ENCODE measurements around the gene PGP.
A peak's percentile ranks its signal among the peaks of the same experiment; 100 is the strongest.
"Not testable (repeated sequence)": the region's sequence is repeated elsewhere in the genome, so short reads cannot be mapped to it uniquely, and the experiment has no call there.

Gene PGP

GRCh38 chr16:2214719-2214968, at the start of gene PGP:
Gene PGP (minus strand): TSS chr16:2214840. CDS start chr16:2214777, 63 bp downstream.
- DNase-seq, result no peak

DNA sequence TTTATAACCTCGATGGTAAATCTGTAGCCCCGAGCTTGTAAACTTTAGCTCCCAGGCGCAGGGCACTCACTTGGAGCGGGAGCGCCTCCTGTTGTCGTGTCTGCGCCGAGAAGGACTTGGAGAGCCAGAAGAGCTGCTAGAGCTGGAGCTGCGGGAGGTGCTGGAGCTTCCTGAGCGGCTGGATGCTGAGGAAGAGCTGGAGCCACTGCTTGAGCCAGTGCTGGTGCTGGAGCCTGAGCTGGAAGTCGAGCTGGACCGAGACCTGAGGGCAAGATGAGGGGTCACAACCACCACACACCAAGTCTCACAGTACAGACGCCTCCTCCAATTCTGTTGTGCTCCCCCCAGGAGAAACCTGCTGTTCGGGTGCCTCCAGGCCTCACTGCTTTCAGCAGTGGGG, 48.4 kb upstream of the PGP start:
- not testable (repeated sequence) for DNase-seq

- DNase-seq, result no peak
Observed at GRCh38 chr16:2260250-2260649, 45.6 kb upstream of the PGP start.

- not testable (repeated sequence) for DNase-seq
Observed at GRCh38 chr16:2258530-2258929, 43.9 kb upstream of the PGP start.

DNA sequence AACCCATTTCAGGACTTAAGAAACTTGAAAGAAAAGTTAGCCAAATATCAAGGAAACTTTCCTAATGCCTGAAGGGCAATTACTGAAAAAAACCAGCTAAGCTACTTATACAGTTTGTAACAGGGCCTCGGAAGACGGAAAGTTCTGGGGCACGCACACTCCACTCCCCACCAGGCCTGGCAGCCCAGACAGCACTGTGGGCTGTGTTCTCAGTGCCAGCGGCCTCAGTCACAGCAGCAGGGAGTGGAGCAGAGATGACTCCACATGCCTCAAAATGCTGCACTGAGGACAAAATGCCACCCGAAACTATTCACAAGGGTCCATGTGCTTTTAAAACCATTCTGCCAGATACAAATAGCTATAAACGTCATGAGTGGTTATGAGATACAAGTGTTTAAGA, 43.1 kb upstream of the PGP start:
- no peak for DNase-seq

- no peak for DNase-seq
Observed at GRCh38 chr16:2256531-2257140, 42.0 kb upstream of the PGP start.

GRCh38 chr16:2253293-2253692, 38.7 kb upstream of the PGP start:
- DNase-seq, result no peak

- DNase-seq, result no peak
Observed at GRCh38 chr16:2252806-2253148, 38.1 kb upstream of the PGP start.

GRCh38 chr16:2251296-2252111, 36.9 kb upstream of the PGP start, which contains the start of gene ECI1:
Gene ECI1 (minus strand): TSS chr16:2251587. CDS start chr16:2251566, 21 bp downstream.
- peak; percentile 98 for DNase-seq

DNA sequence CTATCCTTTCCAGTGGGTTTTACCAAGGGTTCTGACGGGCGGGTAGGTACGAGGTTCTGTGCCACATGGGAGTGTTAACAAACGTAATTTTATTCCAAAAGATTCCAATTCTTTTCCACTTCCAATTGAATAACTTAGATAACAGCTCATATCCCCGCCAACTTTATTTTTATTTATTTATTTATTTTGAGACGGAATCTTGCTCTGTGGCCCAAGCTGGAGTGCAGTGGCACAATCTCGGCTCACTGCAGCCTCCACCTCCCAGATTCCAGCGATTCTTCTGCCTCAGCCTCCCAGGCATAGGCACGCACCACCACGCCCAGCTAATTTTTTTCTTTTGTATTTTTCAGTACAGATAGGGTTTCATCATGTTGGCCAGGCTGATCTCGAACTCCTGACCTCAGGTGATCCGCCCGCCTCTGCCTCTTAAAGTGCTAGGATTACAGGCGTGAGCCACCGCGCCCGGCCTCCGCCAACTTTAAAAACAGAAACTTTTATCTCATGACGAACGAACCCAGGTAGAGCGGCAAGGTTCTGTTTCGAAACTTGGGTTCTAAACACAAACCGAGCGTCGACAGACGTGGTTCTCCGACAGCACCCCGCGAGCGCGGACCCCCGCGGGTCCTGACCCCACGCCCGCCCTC, 36.1 kb upstream of the PGP start:
- DNase-seq, result peak; percentile 62

GRCh38 chr16:2246301-2246885, 31.8 kb upstream of the PGP start:
- no peak for DNase-seq

- DNase-seq, result no peak
Observed at GRCh38 chr16:2244926-2245795, 30.5 kb upstream of the PGP start.

- DNase-seq, result no peak
Observed at GRCh38 chr16:2244301-2244700, 29.7 kb upstream of the PGP start.

DNA sequence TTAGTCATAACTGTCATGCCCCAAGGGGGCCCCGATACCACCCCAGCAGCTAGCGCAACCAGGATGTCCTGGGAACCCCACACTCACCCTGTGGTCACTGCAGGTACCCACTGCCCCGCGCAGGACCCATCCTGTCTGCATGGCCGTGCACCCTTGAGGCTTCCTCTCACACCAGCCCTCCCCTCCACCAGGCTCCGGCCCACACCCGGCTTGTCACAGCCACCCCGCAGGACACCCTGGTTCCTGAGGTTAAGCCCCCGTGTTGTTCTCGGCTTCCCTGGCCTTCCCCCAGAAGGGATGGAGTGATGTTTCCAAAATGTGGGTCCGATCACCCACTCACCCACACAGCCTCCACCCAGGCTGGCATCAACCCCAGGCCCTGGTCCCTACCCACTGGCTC, 29.1 kb upstream of the PGP start:
- no peak for DNase-seq

- peak; percentile 31 for DNase-seq
Observed at GRCh38 chr16:2243031-2243528, 28.4 kb upstream of the PGP start.

DNA sequence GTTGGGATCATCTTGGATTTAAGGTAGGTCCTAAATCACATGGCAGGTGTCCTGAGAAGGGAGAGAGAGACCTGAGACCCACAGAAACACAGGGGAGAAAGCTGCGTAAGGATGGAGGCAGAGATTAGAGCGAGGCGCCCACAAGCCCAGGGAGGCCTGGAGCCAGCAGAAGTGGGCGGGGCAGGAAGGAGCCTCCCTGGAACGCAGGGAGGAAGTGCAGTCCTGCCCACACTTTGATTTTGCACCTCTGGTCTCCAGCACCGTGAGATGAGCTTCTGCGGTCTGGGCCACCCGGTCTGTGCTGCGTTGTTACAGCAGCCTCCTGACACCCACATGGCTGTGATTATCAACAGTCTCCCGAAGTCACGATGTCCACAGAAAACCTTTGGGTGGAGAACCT, 28.0 kb upstream of the PGP start:
- no peak for DNase-seq

- DNase-seq, result not testable (repeated sequence)
Observed at GRCh38 chr16:2240331-2240730, 25.7 kb upstream of the PGP start.

DNA sequence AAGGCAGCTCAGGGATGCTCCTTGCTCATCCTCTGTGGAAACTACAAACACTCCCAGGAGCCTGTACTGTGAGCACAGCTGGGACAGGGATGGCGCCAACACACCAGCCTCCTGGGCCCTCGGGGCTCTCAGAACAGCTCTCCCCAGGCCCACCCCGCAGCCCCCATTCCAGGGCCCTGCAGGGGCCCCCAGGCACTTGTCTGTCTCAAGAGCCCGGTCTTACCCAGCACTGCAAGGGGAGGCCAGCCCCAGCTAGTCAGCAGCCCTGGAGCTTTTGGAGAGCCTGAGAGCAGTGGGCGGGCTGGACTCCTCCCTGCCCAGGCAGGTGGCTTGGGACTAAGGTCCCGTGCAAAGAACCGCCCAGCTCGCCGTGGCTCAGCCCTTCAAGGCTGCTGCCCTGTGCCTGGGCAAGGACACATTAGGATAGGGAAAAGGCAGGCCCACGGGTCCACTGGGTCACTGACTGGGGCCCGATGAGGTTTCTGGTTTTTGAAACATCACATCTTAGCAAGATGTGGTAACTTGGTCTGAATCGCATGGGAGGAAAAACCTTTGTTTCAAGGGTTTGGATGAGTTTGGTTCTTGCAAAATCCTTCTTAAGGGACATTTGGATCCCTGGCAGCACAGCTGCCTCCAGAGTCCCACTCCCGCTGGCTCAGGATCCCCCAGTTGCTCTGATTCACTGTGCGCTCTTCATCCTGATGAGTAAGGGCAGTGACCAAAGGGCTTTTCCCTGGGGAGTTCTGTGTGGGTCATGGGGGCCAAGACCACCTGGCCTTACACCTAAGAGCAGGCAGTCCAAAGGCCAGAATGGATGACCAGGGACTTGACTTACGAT, 24.4 kb upstream of the PGP start:
- DNase-seq, result no peak

DNA sequence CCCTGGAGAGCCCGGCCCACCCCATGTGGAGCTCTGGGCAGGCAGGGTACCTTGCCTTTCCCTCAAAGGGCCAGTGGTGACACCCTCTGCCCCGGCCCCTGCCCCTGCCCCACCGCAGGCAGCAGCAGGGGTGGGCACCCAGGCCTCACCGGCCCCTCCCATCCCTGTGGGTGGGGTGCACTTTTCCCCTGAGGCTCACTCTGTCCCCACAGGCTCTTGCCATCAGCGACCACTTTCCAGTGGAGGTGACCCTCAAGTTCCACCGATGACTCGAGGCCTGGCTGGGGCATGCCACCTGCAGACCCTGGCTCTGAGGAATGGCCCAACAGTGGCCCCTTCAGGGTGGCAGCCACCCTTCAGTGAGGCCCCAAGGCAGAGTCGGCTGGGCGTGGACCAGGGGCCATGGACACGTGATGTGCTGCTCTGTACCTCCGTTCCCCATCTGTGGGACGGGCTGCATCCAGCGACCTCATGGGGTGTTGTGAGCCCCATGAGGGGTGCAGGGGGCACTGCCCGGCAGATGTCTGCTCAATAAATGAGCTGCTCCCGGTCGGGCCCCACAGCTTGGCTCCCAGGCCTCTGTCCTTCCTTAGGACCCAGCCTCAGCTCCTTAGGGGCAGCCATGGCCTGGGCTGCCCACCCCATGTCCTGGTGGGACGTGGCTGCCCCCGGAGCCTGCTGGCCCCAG, 23.7 kb upstream of the PGP start:
- peak; percentile 25 for DNase-seq

DNA sequence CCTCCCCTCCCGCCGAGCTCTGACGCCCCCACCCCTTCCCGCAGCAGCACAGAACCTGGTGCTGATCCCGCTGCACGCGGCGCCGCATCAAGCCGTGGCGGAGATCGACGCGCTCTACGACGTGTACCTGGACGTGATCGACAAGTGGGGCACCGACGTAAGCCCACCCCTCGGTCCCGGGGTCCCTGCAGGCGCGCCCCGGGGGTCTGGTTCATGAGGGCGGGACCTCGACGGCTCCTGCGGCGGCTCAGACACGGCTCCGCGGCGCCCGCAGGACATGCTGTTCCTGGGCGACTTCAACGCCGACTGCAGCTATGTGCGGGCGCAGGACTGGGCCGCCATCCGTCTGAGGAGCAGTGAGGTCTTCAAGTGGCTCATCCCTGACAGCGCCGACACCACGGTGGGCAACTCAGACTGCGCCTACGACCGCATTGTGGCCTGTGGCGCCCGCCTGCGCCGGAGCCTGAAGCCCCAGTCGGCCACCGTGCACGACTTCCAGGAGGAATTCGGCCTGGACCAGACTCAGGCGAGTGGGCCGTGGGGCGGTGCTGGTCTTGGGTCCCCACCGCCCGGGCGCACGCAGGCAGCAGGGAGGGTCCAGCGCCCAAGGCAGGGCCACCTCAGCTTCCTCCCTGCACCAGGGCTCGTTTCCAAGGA, 23.0 kb upstream of the PGP start:
- DNase-seq, result peak; percentile 42

GRCh38 chr16:2237102-2237482, 22.5 kb upstream of the PGP start:
- no peak for DNase-seq
